GM12874 (cell line): ENCODE measurements around the gene TRIM63.

ENCODE experiments used
- TF ChIP-seq, protein P1 (sequence below): IDR thresholded peaks from 2 replicates; pipeline ENCODE4 v1.5.1; 2011; ENCODE audit warnings: low read depth, mild to moderate bottlenecking, control low read depth, low read length, moderate library complexity; ENCODE audit not compliant: insufficient read depth

Gene TRIM63

DNA sequence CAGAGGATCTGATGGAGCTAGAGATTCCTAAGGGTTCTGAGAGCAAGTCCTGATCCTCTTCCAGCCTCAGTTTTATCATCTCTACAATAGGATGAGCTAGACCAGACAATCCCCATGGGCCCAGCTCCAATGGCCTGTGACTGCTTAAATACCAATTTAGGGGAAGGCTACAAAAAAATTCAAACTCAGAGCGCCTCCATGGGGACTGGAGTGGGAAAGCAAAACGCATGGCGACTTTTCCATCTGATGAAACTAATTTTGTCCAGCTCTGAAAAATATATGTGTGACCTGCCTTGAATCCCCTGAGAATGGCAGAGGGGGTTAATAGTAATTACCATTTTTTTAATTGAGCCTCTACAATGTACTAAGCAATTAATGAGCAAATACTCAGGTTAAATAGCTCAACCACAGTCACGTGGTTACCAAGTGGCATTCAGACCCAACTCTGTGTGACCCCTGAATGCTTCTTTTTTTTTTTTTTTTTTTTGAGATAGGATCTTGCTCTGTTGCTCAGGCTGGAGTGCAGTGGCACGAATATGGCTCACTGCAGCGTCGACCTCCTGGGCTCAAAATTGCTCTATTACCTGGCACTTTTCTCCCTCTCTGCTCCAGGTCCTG lies 37.5 kb downstream of the TRIM63 start:
- TF ChIP-seq, protein P1, sequence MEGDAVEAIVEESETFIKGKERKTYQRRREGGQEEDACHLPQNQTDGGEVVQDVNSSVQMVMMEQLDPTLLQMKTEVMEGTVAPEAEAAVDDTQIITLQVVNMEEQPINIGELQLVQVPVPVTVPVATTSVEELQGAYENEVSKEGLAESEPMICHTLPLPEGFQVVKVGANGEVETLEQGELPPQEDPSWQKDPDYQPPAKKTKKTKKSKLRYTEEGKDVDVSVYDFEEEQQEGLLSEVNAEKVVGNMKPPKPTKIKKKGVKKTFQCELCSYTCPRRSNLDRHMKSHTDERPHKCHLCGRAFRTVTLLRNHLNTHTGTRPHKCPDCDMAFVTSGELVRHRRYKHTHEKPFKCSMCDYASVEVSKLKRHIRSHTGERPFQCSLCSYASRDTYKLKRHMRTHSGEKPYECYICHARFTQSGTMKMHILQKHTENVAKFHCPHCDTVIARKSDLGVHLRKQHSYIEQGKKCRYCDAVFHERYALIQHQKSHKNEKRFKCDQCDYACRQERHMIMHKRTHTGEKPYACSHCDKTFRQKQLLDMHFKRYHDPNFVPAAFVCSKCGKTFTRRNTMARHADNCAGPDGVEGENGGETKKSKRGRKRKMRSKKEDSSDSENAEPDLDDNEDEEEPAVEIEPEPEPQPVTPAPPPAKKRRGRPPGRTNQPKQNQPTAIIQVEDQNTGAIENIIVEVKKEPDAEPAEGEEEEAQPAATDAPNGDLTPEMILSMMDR = no peak

GRCh38 chr1:26029054-26029863 lies 38.2 kb downstream of the TRIM63 start:
- TF ChIP-seq, protein P1 = no peak

GRCh38 chr1:26028490-26028980 lies 38.9 kb downstream of the TRIM63 start:
- TF ChIP-seq, protein P1 = no peak

- TF ChIP-seq, protein P1 = no peak
These were observed 39.5 kb downstream of the TRIM63 start for GRCh38 chr1:26027716-26028489.

DNA sequence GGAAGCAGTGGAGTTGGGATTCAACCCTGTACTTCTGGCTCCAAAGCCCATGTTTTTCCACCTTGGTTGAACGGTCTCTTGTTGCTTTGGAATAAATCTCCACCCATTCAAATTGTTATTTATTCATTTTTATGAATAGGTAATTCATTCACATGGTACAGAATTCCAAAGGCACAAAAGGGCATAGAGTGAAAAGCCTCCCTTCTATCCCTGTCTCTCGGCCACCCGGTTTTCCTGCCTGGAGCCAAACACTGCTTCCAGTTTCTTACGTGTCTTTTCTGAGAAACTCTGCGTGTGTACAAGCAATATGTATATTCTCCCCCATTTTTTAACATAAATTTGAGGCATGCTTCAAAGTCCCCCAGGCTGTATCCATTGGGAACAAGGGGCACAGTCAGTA lies 41.9 kb downstream of the TRIM63 start:
- TF ChIP-seq, protein P1 = no peak

DNA sequence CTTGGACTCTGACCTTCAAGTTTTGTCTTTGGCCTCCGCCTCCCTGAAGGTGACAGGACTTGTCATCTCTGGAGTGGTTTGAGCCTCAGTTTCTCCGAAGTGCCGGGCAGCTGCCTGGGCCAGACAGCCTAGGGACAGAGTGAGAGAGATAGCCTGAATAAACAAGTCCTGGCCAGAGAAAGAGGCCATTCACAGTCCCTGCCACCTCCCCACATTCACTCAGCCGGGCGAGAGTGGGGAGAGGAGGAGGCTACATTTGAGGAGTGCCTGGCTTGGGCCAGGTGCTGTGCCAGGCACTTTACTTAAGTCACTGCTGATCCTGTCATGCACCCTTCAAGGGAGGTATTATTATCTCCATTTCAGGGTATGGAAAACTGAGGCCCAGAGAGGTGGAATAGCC lies 42.4 kb downstream of the TRIM63 start:
- TF ChIP-seq, protein P1 = no peak

DNA sequence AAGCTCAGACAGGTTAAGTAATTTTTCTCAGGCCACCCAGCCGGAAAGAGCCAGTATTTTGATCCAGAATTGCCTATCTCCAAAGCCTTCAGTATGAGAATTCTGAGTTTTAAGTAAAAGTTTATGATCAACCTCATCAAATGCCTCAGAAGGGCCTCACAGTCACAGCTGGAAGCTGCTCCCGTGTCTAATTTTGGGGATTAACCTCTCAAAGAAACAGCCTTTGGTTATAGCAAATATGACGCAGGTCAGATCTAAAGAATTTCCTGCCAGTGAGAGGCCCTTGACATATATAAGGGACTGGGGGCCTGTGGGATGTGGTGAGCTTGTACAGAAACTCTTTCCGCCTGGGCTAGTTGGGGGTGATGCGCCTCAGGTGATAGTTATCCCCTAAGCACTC lies 43.6 kb downstream of the TRIM63 start:
- TF ChIP-seq, protein P1 = no peak
